Caco-2 (cell line): Measurements from ENCODE around the gene LDLRAD2. TPM values are rescaled to one million over a fixed set of nuclear protein-coding genes. Genes with fewer than 3 reads are reported as not detected.

Experiments used
- BruUV-seq: library from RNA; stranded (reverse); fragments of 400-500 nt; replicated peaks from 2 replicates; lab custom pipeline; 2021; lab: Mats Ljungman, UMichigan
- CTCF ChIA-PET: fragments of 300-600 bp; sonication (Branson Sonifier 250); formaldehyde crosslinking; loops from one replicate; lab custom pipeline; 2022; ENCODE audit warnings: antibody characterized with exemption; lab: Charles Lee
- POLR2A ChIA-PET: fragments of 300-600 bp; sonication (Branson Sonifier 250); formaldehyde crosslinking; loops from one replicate; lab custom pipeline; 2022; ENCODE audit warnings: antibody characterized with exemption; lab: Charles Lee
- DNase-seq, 2 experiments: peaks; one replicate each; pipeline versions ENCODE4 v3.0.0 to v3.0.0-alpha.2; 2020 to 2022
- H3K27me3 ChIP-seq: replicated peaks from 2 replicates; pipeline ENCODE4 v1.6.0; 2011; ENCODE audit warnings: low read length; ENCODE audit not compliant: control insufficient read depth, insufficient read depth
- H3K36me3 ChIP-seq: 2 replicates; pipeline ENCODE4 v1.5.1; 2011; ENCODE audit warnings: low read length; ENCODE audit not compliant: control insufficient read depth, insufficient read depth
- H3K4me1 ChIP-seq: fragments of 250-450 bp; sonication (Bioruptor Pico); 2 replicates; pipeline ENCODE4 v1.5.1; 2020; ENCODE audit warnings: mild to moderate bottlenecking
- H3K4me3 ChIP-seq: 2 replicates; pipeline ENCODE4 v1.5.1; 2011; ENCODE audit warnings: low read depth, mild to moderate bottlenecking, control low read depth, low read length
- H3K9me3 ChIP-seq: fragments of 250-450 bp; sonication (Bioruptor Pico); 2 replicates; pipeline ENCODE4 v1.5.1; 2020; ENCODE audit warnings: mild to moderate bottlenecking, moderate library complexity
- H3K27ac Mint-ChIP-seq: one replicate; pipeline ENCODE4 v1.8.0; 2022; ENCODE audit warnings: mixed read lengths; ENCODE audit not compliant: unreplicated experiment
- H3K27me3 Mint-ChIP-seq: one replicate; pipeline ENCODE4 v1.8.0; 2022; ENCODE audit warnings: mixed read lengths; ENCODE audit not compliant: insufficient read depth, unreplicated experiment
- H3K36me3 Mint-ChIP-seq: one replicate; pipeline ENCODE4 v1.8.0; 2022; ENCODE audit warnings: mild to moderate bottlenecking, mixed read lengths; ENCODE audit not compliant: insufficient read depth, unreplicated experiment
- H3K4me1 Mint-ChIP-seq: one replicate; pipeline ENCODE4 v1.8.0; 2022; ENCODE audit warnings: low read depth, mixed read lengths; ENCODE audit not compliant: unreplicated experiment
- H3K4me3 Mint-ChIP-seq: one replicate; pipeline ENCODE4 v1.8.0; 2022; ENCODE audit warnings: mild to moderate bottlenecking, moderate library complexity, mixed read lengths; ENCODE audit not compliant: unreplicated experiment
- H3K9me3 Mint-ChIP-seq: one replicate; pipeline ENCODE4 v1.8.0; 2022; ENCODE audit warnings: mixed read lengths; ENCODE audit not compliant: unreplicated experiment
- CTCF ChIP-seq, 2 experiments: fragments of 200-600 bp in 1 of 2; IDR thresholded peaks; 1 replicate in 1 of 2; 2 replicates in 1 of 2; pipeline versions ENCODE4 v1.5.1 to v1.8.0; 2011 to 2022; ENCODE audit warnings: antibody characterized with exemption in 1 of 2, control low read depth in 1 of 2, inconsistent platforms in 1 of 2, low read depth in 1 of 2, low read length in 1 of 2, mild to moderate bottlenecking in 1 of 2, moderate library complexity in 1 of 2; ENCODE audit not compliant: insufficient read depth in 1 of 2, severe bottlenecking in 1 of 2, unreplicated experiment in 1 of 2
- intact Hi-C: fragments of 100-400 bp; cut with micrococcal nuclease; formaldehyde crosslinking; loops from one replicate; pipeline ENCODE4 v1.10.0; 2022; ENCODE audit not compliant: unreplicated experiment
- total RNA-seq: library from RNA; stranded (reverse); gene quantifications from 2 replicates; pipeline ENCODE4 v1.2.3, GENCODE V29; 2022

Gene LDLRAD2
- total RNA-seq, 1 experiment from 2014 or later = not detected

GRCh38 chr1:21834094-21834493 is 22.0 kb downstream of the LDLRAD2 start:
- H3K36me3 ChIP-seq = peaks cover 8% of the 10 kb centered on the region
- BruUV-seq = no TSS peak
- no peak for DNase-seq
- no peaks in the 10 kb centered on the region for H3K9me3 ChIP-seq
- H3K4me1 ChIP-seq = no peaks in the 10 kb centered on the region
- no peaks in the 10 kb centered on the region for H3K27me3 Mint-ChIP-seq
- intact Hi-C loops = no loop called here
- ChIA-PET POLR2A (no interaction called here), CTCF (no interaction called here)
- no peak overlapping the region for H3K4me3 Mint-ChIP-seq
- H3K4me3 ChIP-seq = no peak overlapping the region
- TF ChIP-seq CTCF (IDR thresholded peaks at IDR 0.05; ENCODE audit: insufficient read depth in 1 of 2, low read depth in 1 of 2, low read length in 1 of 2, severe bottlenecking in 1 of 2, unreplicated experiment in 1 of 2) = peak in 1 of 2 experiments; percentile 14
- no peaks in the 10 kb centered on the region for H3K9me3 Mint-ChIP-seq
- H3K27me3 ChIP-seq = no peaks in the 10 kb centered on the region
- no peaks in the 10 kb centered on the region for H3K4me1 Mint-ChIP-seq
- peaks cover 84% of the 10 kb centered on the region for H3K36me3 Mint-ChIP-seq
- no peak overlapping the region for H3K27ac Mint-ChIP-seq

GRCh38 chr1:21834666-21835065 is 22.6 kb downstream of the LDLRAD2 start:
- CTCF ChIA-PET = no interaction called here
- Histone ChIP-seq H3K9me3 (no peaks in the 10 kb centered on the region), H3K4me3 (no peak overlapping the region), H3K27me3 (no peaks in the 10 kb centered on the region), H3K36me3 (peaks cover 9% of the 10 kb centered on the region), H3K4me1 (no peaks in the 10 kb centered on the region)
- POLR2A ChIA-PET = no interaction called here
- BruUV-seq = no TSS peak
- Mint-ChIP-seq H3K4me3 (no peak overlapping the region), H3K36me3 (peaks cover 85% of the 10 kb centered on the region), H3K27me3 (no peaks in the 10 kb centered on the region), H3K4me1 (no peaks in the 10 kb centered on the region), H3K9me3 (no peaks in the 10 kb centered on the region), H3K27ac (no peak overlapping the region)
- no peak for DNase-seq
- no peak for TF ChIP-seq CTCF (IDR thresholded peaks at IDR 0.05; ENCODE audit: insufficient read depth in 1 of 2, low read depth in 1 of 2, low read length in 1 of 2, severe bottlenecking in 1 of 2, unreplicated experiment in 1 of 2)
- intact Hi-C loops = no loop called here

GRCh38 chr1:21836010-21836409 is 23.9 kb downstream of the LDLRAD2 start:
- H3K36me3 Mint-ChIP-seq = peaks cover 83% of the 10 kb centered on the region
- no peak for TF ChIP-seq CTCF (IDR thresholded peaks at IDR 0.05; ENCODE audit: insufficient read depth in 1 of 2, low read depth in 1 of 2, low read length in 1 of 2, severe bottlenecking in 1 of 2, unreplicated experiment in 1 of 2)
- intact Hi-C loops = no loop called here

More at GRCh38 chr1:21836010-21836409, 23.9 kb downstream of the LDLRAD2 start:
- Histone ChIP-seq H3K4me3 (no peak overlapping the region), H3K9me3 (no peaks in the 10 kb centered on the region), H3K27me3 (no peaks in the 10 kb centered on the region), H3K36me3 (peaks cover 9% of the 10 kb centered on the region), H3K4me1 (no peaks in the 10 kb centered on the region)
- no peaks in the 10 kb centered on the region for H3K4me1 Mint-ChIP-seq
- H3K27ac Mint-ChIP-seq = no peak overlapping the region
- DNase-seq = no peak
- ChIA-PET CTCF (no interaction called here), POLR2A (no interaction called here)
- no peaks in the 10 kb centered on the region for H3K9me3 Mint-ChIP-seq
- H3K4me3 Mint-ChIP-seq = no peak overlapping the region
- no TSS peak for BruUV-seq
- H3K27me3 Mint-ChIP-seq = no peaks in the 10 kb centered on the region
